Measurements from ENCODE around the gene ZC2HC1C. TPM values are rescaled to one million over a fixed set of nuclear protein-coding genes. Genes with fewer than 3 reads are reported as not detected.

ZC2HC1C gene
- total RNA-seq, 1 donor from 2014 or later: 1.4 TPM

- DNase-seq (ENCODE audit: low read depth): no peak
- Histone ChIP-seq H4K20me1 (ENCODE audit: insufficient read depth, low read length) (peaks cover 4% of the 10 kb centered on the region), H3K4me1 (ENCODE audit: insufficient read depth, low read length) (no peaks in the 10 kb centered on the region), H3K4me3 (ENCODE audit: insufficient read depth, low read depth, low read length) (no peak overlapping the region), H3K9me3 (ENCODE audit: insufficient read depth, low read depth, low read length) (no peaks in the 10 kb centered on the region), H3K79me2 (ENCODE audit: insufficient read depth, low read length) (no peaks in the 10 kb centered on the region), H3K4me2 (ENCODE audit: low read length) (no peak overlapping the region), H3K27me3 (ENCODE audit: insufficient read depth, low read length) (no peaks in the 10 kb centered on the region), H2AFZ (ENCODE audit: low read depth, low read length) (no peak overlapping the region), H3K36me3 (ENCODE audit: insufficient read depth, low read length) (peaks cover 20% of the 10 kb centered on the region), H3K9ac (ENCODE audit: low read length) (no peak overlapping the region), H3K27ac (ENCODE audit: low read depth, low read length) (no peak overlapping the region)
- H3K27me3 Mint-ChIP-seq (ENCODE audit: low read depth, unreplicated experiment): no peaks in the 10 kb centered on the region
- no peak for TF ChIP-seq CTCF (IDR thresholded peaks at IDR 0.05; ENCODE audit: insufficient read depth, low read depth, low read length)
- no peak for TF ChIP-seq EZH2 (IDR thresholded peaks at IDR 0.05; ENCODE audit: insufficient read depth, low read length)
- peaks cover 19% of the 10 kb centered on the region for H3K36me3 Mint-ChIP-seq (ENCODE audit: low read depth, unreplicated experiment)
- H3K4me1 Mint-ChIP-seq (ENCODE audit: low read depth, unreplicated experiment): peaks cover 2% of the 10 kb centered on the region
- no peak overlapping the region for H3K27ac Mint-ChIP-seq (ENCODE audit: unreplicated experiment)
- no peak overlapping the region for H3K4me3 Mint-ChIP-seq (ENCODE audit: unreplicated experiment)
- FAIRE-seq: no peak
- H3K9me3 Mint-ChIP-seq (ENCODE audit: unreplicated experiment): peaks cover 1% of the 10 kb centered on the region
Measured at GRCh38 chr14:75094896-75095295, 25.5 kb downstream of the ZC2HC1C start.

GRCh38 chr14:75095690-75096089, 26.2 kb downstream of the ZC2HC1C start:
- no peaks in the 10 kb centered on the region for H3K27me3 ChIP-seq (ENCODE audit: insufficient read depth, low read length)
- Mint-ChIP-seq H3K27me3 (ENCODE audit: low read depth, unreplicated experiment) (no peaks in the 10 kb centered on the region), H3K36me3 (ENCODE audit: low read depth, unreplicated experiment) (peaks cover 19% of the 10 kb centered on the region), H3K4me3 (ENCODE audit: unreplicated experiment) (no peak overlapping the region), H3K4me1 (ENCODE audit: low read depth, unreplicated experiment) (peaks cover 2% of the 10 kb centered on the region), H3K9me3 (ENCODE audit: unreplicated experiment) (peaks cover 1% of the 10 kb centered on the region), H3K27ac (ENCODE audit: unreplicated experiment) (no peak overlapping the region)
- no peak overlapping the region for H3K27ac ChIP-seq (ENCODE audit: low read depth, low read length)
- H3K4me2 ChIP-seq (ENCODE audit: low read length): no peak overlapping the region
- no peak for DNase-seq (ENCODE audit: low read depth)
- H3K79me2 ChIP-seq (ENCODE audit: insufficient read depth, low read length): no peaks in the 10 kb centered on the region
- FAIRE-seq: no peak
- H3K4me1 ChIP-seq (ENCODE audit: insufficient read depth, low read length): no peaks in the 10 kb centered on the region
- TF ChIP-seq CTCF (IDR thresholded peaks at IDR 0.05; ENCODE audit: insufficient read depth, low read depth, low read length): no peak
- TF ChIP-seq EZH2 (IDR thresholded peaks at IDR 0.05; ENCODE audit: insufficient read depth, low read length): no peak
- H3K36me3 ChIP-seq (ENCODE audit: insufficient read depth, low read length): peaks cover 24% of the 10 kb centered on the region
- H3K9ac ChIP-seq (ENCODE audit: low read length): no peak overlapping the region
- no peak overlapping the region for H2AFZ ChIP-seq (ENCODE audit: low read depth, low read length)
- H4K20me1 ChIP-seq (ENCODE audit: insufficient read depth, low read length): peaks cover 4% of the 10 kb centered on the region
- no peak overlapping the region for H3K4me3 ChIP-seq (ENCODE audit: insufficient read depth, low read depth, low read length)
- H3K9me3 ChIP-seq (ENCODE audit: insufficient read depth, low read depth, low read length): no peaks in the 10 kb centered on the region

GRCh38 chr14:75096959-75097358, 27.5 kb downstream of the ZC2HC1C start:
- TF ChIP-seq CTCF (IDR thresholded peaks at IDR 0.05; ENCODE audit: insufficient read depth, low read depth, low read length) (no peak), EZH2 (IDR thresholded peaks at IDR 0.05; ENCODE audit: insufficient read depth, low read length) (no peak)
- no peak for FAIRE-seq
- Histone ChIP-seq H3K27ac (ENCODE audit: low read depth, low read length) (no peak overlapping the region), H3K9ac (ENCODE audit: low read length) (no peak overlapping the region), H3K4me1 (ENCODE audit: insufficient read depth, low read length) (no peaks in the 10 kb centered on the region), H3K4me3 (ENCODE audit: insufficient read depth, low read depth, low read length) (no peak overlapping the region), H3K27me3 (ENCODE audit: insufficient read depth, low read length) (no peaks in the 10 kb centered on the region), H3K36me3 (ENCODE audit: insufficient read depth, low read length) (peaks cover 30% of the 10 kb centered on the region), H3K79me2 (ENCODE audit: insufficient read depth, low read length) (no peaks in the 10 kb centered on the region), H4K20me1 (ENCODE audit: insufficient read depth, low read length) (peaks cover 4% of the 10 kb centered on the region), H3K4me2 (ENCODE audit: low read length) (no peak overlapping the region), H3K9me3 (ENCODE audit: insufficient read depth, low read depth, low read length) (no peaks in the 10 kb centered on the region), H2AFZ (ENCODE audit: low read depth, low read length) (no peak overlapping the region)
- Mint-ChIP-seq H3K36me3 (ENCODE audit: low read depth, unreplicated experiment) (peaks cover 20% of the 10 kb centered on the region), H3K27me3 (ENCODE audit: low read depth, unreplicated experiment) (no peaks in the 10 kb centered on the region), H3K4me3 (ENCODE audit: unreplicated experiment) (no peak overlapping the region), H3K4me1 (ENCODE audit: low read depth, unreplicated experiment) (peaks cover 2% of the 10 kb centered on the region), H3K27ac (ENCODE audit: unreplicated experiment) (no peak overlapping the region), H3K9me3 (ENCODE audit: unreplicated experiment) (peaks cover 1% of the 10 kb centered on the region)
- DNase-seq (ENCODE audit: low read depth): no peak

Measured in astrocyte (in vitro differentiated cells and primary cell).